BJ (cell line): ENCODE data around the gene GEN1. TPM values are rescaled to one million over a fixed set of nuclear protein-coding genes. Genes with fewer than 3 reads are reported as not detected.

ENCODE experiments used
- CTCF ChIA-PET: fragments of 350-600 bp; formaldehyde crosslinking; extraction: SDS; loops from one replicate; lab custom pipeline; 2021; ENCODE audit warnings: antibody characterized with exemption, inconsistent platforms; lab: Yijun Ruan, JAX
- POLR2A ChIA-PET: fragments of 300-600 bp; sonication (Branson Sonifier 250); formaldehyde crosslinking; extraction: SDS; loops from one replicate; lab custom pipeline; 2021; ENCODE audit warnings: antibody characterized with exemption; lab: Charles Lee
- DNase-seq: peaks from one replicate; pipeline ENCODE4 v3.0.0-alpha.2; 2011; ENCODE audit warnings: low read depth
- H3K27me3 ChIP-seq: 2 replicates; pipeline ENCODE4 v1.6.0; 2011; ENCODE audit warnings: low read length; ENCODE audit not compliant: control insufficient read depth, insufficient read depth
- H3K36me3 ChIP-seq: 2 replicates; pipeline ENCODE4 v1.5.1; 2011; ENCODE audit warnings: low read length; ENCODE audit not compliant: control insufficient read depth, insufficient read depth
- H3K4me3 ChIP-seq: 2 replicates; pipeline ENCODE4 v1.5.1; 2011; ENCODE audit warnings: low read depth, mild to moderate bottlenecking, control low read depth, low read length
- polyA plus RNA-seq: library from polyadenylated mRNA; depleted of rRNA; stranded (reverse); fragments of >200 nt; gene quantifications from 2 replicates; pipeline ENCODE4 v1.2.3, GENCODE V29; 2011
- TF ChIP-seq, protein P1 (sequence below): IDR thresholded peaks from 2 replicates; pipeline ENCODE4 v1.5.1; 2011; ENCODE audit warnings: low read depth, mild to moderate bottlenecking, control low read depth, inconsistent platforms, low read length, moderate library complexity; ENCODE audit not compliant: insufficient read depth

The GEN1 gene
- polyA plus RNA-seq, 1 experiment: 7.6 TPM

DNA sequence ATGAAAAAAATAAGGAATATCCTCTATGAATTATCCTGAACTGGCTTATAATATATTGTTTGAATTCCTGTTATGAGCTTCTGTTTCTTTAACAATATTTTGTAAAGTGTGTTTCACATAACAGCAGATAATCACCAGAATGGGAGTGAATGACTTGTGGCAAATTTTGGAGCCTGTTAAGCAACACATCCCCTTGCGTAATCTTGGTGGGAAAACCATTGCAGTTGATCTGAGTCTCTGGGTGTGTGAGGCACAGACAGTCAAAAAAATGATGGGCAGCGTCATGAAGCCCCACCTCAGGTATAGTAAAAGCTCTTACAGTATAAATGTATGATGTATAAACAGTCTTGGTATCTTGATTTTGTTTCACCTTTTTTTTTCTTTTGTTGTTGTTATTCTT, 5.9 kb downstream of the GEN1 start:
- H3K27me3 ChIP-seq: no peaks in the 10 kb centered on the region
- TF ChIP-seq, protein P1, sequence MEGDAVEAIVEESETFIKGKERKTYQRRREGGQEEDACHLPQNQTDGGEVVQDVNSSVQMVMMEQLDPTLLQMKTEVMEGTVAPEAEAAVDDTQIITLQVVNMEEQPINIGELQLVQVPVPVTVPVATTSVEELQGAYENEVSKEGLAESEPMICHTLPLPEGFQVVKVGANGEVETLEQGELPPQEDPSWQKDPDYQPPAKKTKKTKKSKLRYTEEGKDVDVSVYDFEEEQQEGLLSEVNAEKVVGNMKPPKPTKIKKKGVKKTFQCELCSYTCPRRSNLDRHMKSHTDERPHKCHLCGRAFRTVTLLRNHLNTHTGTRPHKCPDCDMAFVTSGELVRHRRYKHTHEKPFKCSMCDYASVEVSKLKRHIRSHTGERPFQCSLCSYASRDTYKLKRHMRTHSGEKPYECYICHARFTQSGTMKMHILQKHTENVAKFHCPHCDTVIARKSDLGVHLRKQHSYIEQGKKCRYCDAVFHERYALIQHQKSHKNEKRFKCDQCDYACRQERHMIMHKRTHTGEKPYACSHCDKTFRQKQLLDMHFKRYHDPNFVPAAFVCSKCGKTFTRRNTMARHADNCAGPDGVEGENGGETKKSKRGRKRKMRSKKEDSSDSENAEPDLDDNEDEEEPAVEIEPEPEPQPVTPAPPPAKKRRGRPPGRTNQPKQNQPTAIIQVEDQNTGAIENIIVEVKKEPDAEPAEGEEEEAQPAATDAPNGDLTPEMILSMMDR: no peak
- H3K36me3 ChIP-seq: no peaks in the 10 kb centered on the region
- ChIA-PET POLR2A (no interaction called here), CTCF (interaction anchor here (1.1 to 2.1 kb wide), 2 partner anchors 33 to 71 kb away, joined by 3 to 5 read pairs; no protein-coding TSS in a partner anchor)
- H3K4me3 ChIP-seq: no peak overlapping the region
- DNase-seq: no peak

DNA sequence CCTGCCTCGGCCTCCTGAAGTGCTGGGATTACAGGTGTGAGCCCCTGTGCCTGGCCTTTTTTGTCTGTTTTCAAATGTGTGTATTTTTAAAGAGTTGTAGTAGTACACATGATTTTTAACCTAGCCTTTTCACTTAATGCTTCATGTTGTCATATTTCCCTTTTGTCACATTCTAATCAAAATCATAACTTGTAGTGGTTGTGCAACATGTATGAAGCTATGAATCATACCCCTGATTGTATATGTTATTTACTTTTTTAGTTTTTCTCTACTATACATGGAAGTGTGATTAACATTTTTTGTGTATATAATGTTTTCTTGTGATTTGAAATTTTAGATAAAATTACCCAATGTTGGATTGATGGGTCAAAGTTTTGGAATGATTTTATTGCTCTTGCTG, 8.5 kb downstream of the GEN1 start:
- no peak for DNase-seq
- Histone ChIP-seq H3K27me3 (no peaks in the 10 kb centered on the region), H3K4me3 (no peak overlapping the region), H3K36me3 (no peaks in the 10 kb centered on the region)
- POLR2A ChIA-PET: no interaction called here
- TF ChIP-seq, protein P1: no peak
- CTCF ChIA-PET: interaction anchor here (0.6 kb wide), 1 partner anchor 93 kb away, joined by 4 read pairs; no protein-coding TSS in a partner anchor

DNA sequence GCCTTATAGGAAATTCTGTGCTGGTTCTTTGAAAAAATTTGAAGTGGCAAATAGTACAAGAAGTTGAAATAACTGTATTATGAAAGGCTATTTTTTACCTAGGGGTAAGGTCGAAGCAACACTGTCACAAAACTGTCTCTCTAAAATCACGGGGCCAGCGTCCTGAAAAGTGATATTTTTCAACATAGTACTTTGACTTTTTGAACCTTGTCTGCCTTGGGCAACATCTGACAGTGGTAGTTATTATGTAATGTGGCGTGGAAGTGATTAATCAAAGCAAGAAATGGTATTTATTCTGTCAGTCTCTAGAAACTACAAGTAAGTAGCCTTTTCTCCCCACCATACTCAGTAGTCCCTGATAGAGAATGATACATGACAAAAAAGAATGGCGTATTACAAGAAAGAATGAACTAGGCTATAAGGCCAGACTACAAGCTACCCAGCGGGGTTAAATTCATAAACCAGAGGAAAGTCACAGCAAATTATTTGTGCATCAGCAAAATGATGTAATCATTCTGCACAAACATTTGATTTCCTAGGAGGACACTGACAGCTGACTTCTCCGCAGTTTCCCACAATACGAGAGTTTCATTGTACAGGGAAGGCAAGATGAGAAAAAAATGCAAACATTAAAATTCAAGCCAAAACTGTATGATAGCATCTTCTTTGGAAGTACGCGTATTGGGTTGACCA, 9.8 kb downstream of the GEN1 start:
- Histone ChIP-seq H3K4me3 (no peak overlapping the region), H3K36me3 (no peaks in the 10 kb centered on the region), H3K27me3 (no peaks in the 10 kb centered on the region)
- POLR2A ChIA-PET: no interaction called here
- CTCF ChIA-PET: no interaction called here
- TF ChIP-seq, protein P1: no peak
- DNase-seq: no peak

DNA sequence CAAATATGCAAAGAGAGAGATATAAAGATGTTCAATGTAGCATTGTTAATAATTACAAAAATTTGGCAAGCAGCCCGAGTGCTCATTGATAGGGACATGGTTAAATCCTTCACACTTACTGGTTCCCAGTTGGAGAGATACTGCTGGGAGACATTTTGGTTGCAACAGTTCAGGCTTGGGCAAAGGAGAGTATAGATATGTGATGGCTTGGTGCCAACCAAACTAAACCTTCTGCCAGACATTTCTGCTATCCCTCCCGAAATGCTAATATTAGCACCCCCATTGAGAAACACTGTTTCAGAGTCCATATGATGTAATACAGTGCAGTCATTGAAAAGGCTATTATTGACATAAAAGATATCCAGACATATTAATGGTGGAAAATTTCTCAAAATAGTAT, 11.5 kb downstream of the GEN1 start:
- POLR2A ChIA-PET: no interaction called here
- no peak overlapping the region for H3K4me3 ChIP-seq
- TF ChIP-seq, protein P1: no peak
- no peaks in the 10 kb centered on the region for H3K36me3 ChIP-seq
- CTCF ChIA-PET: no interaction called here
- H3K27me3 ChIP-seq: no peaks in the 10 kb centered on the region
- no peak for DNase-seq

DNA sequence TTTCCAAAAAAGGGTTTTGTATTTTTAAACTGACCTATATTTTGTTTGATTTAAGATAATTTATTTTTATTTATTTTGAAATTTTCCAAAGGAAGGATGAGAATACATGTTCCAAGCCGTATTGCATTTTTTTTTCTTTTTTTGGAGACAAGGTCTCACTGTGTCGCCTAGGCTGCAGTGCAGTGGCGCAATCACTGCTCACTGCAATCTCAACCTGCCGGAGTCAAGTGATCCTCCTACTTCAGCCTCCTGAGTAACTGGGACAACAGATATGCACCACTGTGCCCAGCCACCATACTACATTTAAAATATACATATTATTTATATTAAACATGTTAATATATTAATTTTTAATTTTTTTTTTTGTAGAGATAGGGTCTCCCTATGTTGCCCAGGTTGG, 15.0 kb downstream of the GEN1 start:
- ChIA-PET CTCF (interaction anchor here (0.7 kb wide), 1 partner anchor 362 kb away, joined by 3 read pairs; no protein-coding TSS in a partner anchor), POLR2A (no interaction called here)
- DNase-seq: no peak
- Histone ChIP-seq H3K27me3 (no peaks in the 10 kb centered on the region), H3K36me3 (no peaks in the 10 kb centered on the region), H3K4me3 (no peak overlapping the region)
- TF ChIP-seq, protein P1: no peak
